ENCODE data around the gene TBC1D2. TPM values are rescaled to one million over a fixed set of nuclear protein-coding genes. Genes with fewer than 3 reads are reported as not detected.

TBC1D2 gene
- total RNA-seq, 1 donor from 2014 or later = 24.3 TPM

DNA sequence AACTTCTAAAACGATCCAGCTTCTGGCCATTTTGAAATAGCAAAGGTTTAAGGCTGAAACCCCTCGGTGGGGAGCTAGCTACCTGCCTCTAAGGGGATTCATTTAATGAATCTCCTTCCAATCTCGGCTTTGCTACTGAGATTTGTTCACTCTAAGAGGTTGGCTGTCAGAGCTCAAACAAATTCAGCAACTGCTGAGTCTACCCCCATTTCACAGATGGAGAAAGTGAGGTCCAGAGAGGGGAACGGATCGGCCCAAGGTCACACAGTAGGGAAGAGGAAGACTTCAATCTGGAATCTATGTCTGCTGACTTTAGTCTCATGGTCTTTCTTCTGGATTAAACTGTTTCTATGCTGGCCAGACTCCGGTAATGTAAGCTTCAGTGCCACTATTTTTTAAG, 66.0 kb downstream of the TBC1D2 start:
- H3K27me3 Mint-ChIP-seq (ENCODE audit: low read depth) = no peaks in the 10 kb centered on the region

DNA sequence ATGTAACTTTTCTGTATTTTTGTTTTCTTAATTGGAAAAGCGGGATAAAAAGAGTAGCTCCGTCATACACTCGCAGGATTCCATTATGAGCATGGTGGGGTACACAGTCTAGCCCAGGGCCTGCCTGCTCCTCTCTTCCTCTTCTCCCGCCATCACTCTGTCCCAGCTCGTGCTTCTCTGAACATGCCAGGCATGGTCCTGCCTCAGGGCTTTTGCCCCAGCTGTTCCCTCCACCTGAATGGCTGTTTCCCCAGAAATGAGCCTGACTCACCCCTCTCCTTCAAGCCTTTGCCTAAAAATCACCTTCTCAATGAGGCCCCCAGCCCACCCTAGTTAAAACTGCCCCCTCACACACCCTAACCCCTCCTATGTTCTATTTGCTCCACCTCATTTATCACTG, 67.5 kb downstream of the TBC1D2 start:
- TF ChIP-seq, protein P1, sequence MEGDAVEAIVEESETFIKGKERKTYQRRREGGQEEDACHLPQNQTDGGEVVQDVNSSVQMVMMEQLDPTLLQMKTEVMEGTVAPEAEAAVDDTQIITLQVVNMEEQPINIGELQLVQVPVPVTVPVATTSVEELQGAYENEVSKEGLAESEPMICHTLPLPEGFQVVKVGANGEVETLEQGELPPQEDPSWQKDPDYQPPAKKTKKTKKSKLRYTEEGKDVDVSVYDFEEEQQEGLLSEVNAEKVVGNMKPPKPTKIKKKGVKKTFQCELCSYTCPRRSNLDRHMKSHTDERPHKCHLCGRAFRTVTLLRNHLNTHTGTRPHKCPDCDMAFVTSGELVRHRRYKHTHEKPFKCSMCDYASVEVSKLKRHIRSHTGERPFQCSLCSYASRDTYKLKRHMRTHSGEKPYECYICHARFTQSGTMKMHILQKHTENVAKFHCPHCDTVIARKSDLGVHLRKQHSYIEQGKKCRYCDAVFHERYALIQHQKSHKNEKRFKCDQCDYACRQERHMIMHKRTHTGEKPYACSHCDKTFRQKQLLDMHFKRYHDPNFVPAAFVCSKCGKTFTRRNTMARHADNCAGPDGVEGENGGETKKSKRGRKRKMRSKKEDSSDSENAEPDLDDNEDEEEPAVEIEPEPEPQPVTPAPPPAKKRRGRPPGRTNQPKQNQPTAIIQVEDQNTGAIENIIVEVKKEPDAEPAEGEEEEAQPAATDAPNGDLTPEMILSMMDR (IDR thresholded peaks at IDR 0.05) = no peak
- DNase-seq (ENCODE audit: low spot score) = peak; percentile 47
- H3K27ac Mint-ChIP-seq (ENCODE audit: unreplicated experiment) = no peak overlapping the region
- no peaks in the 10 kb centered on the region for H3K36me3 Mint-ChIP-seq (ENCODE audit: low read depth)
- H3K4me3 Mint-ChIP-seq (ENCODE audit: unreplicated experiment) = no peak overlapping the region
- peaks cover 45% of the 10 kb centered on the region for H3K4me1 Mint-ChIP-seq (ENCODE audit: low read depth)
- no peaks in the 10 kb centered on the region for H3K27me3 Mint-ChIP-seq (ENCODE audit: low read depth)
- no peaks in the 10 kb centered on the region for H3K9me3 Mint-ChIP-seq (ENCODE audit: low read depth)

More for the DNA sequence above, 66.0 kb downstream of the TBC1D2 start:
- TF ChIP-seq, protein P1 (IDR thresholded peaks at IDR 0.05) = no peak
- no peaks in the 10 kb centered on the region for H3K36me3 Mint-ChIP-seq (ENCODE audit: low read depth)
- peaks cover 46% of the 10 kb centered on the region for H3K4me1 Mint-ChIP-seq (ENCODE audit: low read depth)
- H3K27ac Mint-ChIP-seq (ENCODE audit: unreplicated experiment) = no peak overlapping the region
- H3K9me3 Mint-ChIP-seq (ENCODE audit: low read depth) = no peaks in the 10 kb centered on the region
- H3K4me3 Mint-ChIP-seq (ENCODE audit: unreplicated experiment) = no peak overlapping the region
- peak; percentile 7 for DNase-seq (ENCODE audit: low spot score)

DNA sequence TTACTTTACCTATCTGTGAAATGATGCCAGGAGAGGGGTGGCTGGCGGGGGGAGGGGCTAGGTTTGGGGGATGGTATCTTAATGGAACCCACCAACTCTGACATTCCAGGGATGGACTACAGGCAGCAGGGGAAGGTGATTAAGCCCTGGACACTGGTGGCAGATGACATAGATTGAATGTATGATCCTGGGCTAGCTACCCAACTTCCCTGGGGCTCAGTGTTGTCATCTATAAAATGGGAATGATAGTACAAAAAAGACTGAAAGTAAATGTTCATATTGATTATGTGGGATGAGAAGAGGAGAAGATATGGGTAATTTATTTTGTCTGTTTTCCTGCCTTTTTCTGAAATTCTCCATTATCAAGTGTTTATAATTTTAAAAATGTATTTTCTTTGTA, 69.2 kb downstream of the TBC1D2 start:
- H3K27ac Mint-ChIP-seq (ENCODE audit: unreplicated experiment) = peak overlapping the region; percentile 87
- peaks cover 43% of the 10 kb centered on the region for H3K4me1 Mint-ChIP-seq (ENCODE audit: low read depth)
- no peaks in the 10 kb centered on the region for H3K27me3 Mint-ChIP-seq (ENCODE audit: low read depth)
- DNase-seq (ENCODE audit: low spot score) = peak; percentile 1
- H3K9me3 Mint-ChIP-seq (ENCODE audit: low read depth) = no peaks in the 10 kb centered on the region
- no peak overlapping the region for H3K4me3 Mint-ChIP-seq (ENCODE audit: unreplicated experiment)
- TF ChIP-seq, protein P1 (IDR thresholded peaks at IDR 0.05) = no peak
- H3K36me3 Mint-ChIP-seq (ENCODE audit: low read depth) = no peaks in the 10 kb centered on the region

DNA sequence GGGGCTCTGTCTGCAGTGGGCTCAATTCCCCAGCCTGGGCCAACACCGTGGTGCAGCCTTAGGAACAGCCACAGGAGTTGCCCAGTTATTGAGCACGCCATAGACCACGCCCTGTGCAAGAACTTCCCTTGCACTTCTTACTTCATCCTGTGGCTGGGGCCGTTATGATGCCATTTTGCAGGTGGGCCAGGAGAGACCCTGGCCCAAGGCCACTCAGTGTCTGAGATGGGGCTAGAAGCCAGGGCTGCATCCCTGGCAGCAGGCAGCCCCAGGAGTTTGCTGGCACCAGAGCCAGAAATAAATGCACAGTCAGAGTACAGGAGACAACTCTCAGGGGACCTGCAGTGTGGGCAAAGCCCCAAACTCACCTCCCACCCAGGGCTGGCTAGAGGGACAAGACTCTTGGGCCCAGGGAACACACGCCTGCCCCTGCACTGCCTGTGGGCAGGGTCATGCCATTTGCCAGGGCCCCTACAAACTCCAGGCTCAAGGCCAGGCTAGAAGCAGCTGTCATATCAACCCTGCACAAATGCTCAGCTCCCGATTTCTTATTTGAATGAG, 69.8 kb downstream of the TBC1D2 start:
- DNase-seq (ENCODE audit: low spot score) = peak; percentile 65
- Mint-ChIP-seq H3K4me1 (ENCODE audit: low read depth) (peaks cover 40% of the 10 kb centered on the region), H3K36me3 (ENCODE audit: low read depth) (no peaks in the 10 kb centered on the region), H3K27me3 (ENCODE audit: low read depth) (no peaks in the 10 kb centered on the region), H3K9me3 (ENCODE audit: low read depth) (no peaks in the 10 kb centered on the region), H3K27ac (ENCODE audit: unreplicated experiment) (peak overlapping the region; percentile 87), H3K4me3 (ENCODE audit: unreplicated experiment) (no peak overlapping the region)
- TF ChIP-seq, protein P1 (IDR thresholded peaks at IDR 0.05) = no peak

DNA sequence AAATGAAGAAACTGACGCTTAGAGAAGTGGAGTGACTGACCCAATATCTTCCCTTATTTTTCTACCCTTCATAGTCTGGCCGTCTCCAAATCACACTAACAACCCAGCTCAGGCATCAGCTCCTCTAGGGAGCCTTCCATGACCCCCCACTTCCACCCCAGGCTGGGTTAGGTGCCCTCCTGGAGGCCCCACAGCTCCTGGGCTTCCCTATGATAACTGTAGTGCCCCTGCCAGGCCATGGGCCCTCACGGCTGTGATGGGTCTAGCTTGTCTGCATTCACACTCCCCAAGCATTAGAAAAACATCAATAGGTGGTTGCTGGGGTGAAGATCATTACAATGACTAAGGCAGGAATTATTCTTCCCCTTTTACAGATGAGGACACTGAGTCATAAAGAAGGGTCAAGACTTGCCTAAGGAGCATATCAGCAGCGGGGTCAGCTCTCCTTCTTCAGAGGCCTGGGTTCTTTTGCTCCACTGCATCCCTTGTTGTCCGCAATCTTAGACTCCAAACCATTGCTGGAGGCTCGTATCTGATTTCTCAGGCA, 70.4 kb downstream of the TBC1D2 start:
- H3K27ac Mint-ChIP-seq (ENCODE audit: unreplicated experiment) = peak overlapping the region; percentile 65
- no peaks in the 10 kb centered on the region for H3K27me3 Mint-ChIP-seq (ENCODE audit: low read depth)

More for the DNA sequence above, 70.4 kb downstream of the TBC1D2 start:
- Mint-ChIP-seq H3K36me3 (ENCODE audit: low read depth) (no peaks in the 10 kb centered on the region), H3K9me3 (ENCODE audit: low read depth) (no peaks in the 10 kb centered on the region), H3K4me1 (ENCODE audit: low read depth) (peaks cover 34% of the 10 kb centered on the region), H3K4me3 (ENCODE audit: unreplicated experiment) (no peak overlapping the region)
- DNase-seq (ENCODE audit: low spot score) = peak; percentile 58
- TF ChIP-seq, protein P1 (IDR thresholded peaks at IDR 0.05) = no peak
